GM12801 (cell line): Measurements from ENCODE around the gene DXO.

ENCODE experiments used
- TF ChIP-seq, protein P1 (sequence below): IDR thresholded peaks from one replicate; pipeline ENCODE4 v1.5.1; 2011; ENCODE audit warnings: control low read depth; ENCODE audit not compliant: insufficient read length; ENCODE audit errors: extremely low read depth

The DXO gene

DNA sequence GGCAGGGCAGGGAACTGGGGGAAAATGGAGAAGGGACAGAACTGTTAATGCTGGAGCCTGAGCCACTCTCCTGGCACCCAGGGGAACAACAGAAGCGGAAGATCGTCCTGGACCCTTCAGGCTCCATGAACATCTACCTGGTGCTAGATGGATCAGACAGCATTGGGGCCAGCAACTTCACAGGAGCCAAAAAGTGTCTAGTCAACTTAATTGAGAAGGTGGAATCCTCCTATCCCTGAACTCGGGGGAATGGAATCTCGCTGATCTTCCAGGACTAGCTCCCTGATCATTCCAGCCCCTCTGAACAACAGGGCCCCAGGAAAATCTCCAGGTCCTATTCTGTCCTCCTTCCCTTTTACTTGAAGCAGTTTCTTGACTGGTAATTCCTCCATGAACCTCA, 24.1 kb downstream of the DXO start:
- TF ChIP-seq, protein P1, sequence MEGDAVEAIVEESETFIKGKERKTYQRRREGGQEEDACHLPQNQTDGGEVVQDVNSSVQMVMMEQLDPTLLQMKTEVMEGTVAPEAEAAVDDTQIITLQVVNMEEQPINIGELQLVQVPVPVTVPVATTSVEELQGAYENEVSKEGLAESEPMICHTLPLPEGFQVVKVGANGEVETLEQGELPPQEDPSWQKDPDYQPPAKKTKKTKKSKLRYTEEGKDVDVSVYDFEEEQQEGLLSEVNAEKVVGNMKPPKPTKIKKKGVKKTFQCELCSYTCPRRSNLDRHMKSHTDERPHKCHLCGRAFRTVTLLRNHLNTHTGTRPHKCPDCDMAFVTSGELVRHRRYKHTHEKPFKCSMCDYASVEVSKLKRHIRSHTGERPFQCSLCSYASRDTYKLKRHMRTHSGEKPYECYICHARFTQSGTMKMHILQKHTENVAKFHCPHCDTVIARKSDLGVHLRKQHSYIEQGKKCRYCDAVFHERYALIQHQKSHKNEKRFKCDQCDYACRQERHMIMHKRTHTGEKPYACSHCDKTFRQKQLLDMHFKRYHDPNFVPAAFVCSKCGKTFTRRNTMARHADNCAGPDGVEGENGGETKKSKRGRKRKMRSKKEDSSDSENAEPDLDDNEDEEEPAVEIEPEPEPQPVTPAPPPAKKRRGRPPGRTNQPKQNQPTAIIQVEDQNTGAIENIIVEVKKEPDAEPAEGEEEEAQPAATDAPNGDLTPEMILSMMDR, result no peak

DNA sequence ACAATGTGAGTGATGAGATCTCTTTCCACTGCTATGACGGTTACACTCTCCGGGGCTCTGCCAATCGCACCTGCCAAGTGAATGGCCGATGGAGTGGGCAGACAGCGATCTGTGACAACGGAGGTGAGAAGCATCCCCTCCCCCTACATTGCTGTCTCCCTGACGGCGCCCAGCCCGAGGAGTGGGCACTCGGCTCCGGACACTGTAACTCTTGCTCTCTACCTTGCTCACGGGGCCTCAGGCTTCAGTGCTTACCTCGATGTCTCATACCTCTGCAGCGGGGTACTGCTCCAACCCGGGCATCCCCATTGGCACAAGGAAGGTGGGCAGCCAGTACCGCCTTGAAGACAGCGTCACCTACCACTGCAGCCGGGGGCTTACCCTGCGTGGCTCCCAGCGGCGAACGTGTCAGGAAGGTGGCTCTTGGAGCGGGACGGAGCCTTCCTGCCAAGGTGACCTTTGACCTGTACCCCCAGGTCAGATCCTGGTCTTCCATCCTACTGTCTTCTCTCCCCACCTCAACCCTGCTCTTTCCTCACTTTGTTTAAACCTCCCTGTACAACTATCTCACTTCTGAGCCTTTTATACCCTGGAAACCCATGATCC, 24.8 kb downstream of the DXO start:
- TF ChIP-seq, protein P1, result no peak

DNA sequence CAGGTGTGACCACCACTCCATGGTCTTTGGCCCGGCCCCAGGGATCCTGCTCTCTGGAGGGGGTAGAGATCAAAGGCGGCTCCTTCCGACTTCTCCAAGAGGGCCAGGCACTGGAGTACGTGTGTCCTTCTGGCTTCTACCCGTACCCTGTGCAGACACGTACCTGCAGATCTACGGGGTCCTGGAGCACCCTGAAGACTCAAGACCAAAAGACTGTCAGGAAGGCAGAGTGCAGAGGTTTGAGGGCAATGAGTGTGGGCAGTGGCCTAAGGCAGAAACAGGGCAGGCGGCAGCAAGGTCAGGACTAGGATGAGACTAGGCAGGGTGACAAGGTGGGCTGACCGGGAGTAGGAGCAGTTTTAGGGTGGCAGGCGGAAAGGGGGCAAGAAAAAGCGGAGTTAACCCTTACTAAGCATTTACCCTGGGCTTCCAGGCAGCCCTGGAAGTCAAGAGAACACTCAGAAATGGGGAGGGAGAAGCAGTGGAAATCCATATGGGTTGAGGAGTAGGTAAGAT, 25.5 kb downstream of the DXO start:
- TF ChIP-seq, protein P1, result no peak

DNA sequence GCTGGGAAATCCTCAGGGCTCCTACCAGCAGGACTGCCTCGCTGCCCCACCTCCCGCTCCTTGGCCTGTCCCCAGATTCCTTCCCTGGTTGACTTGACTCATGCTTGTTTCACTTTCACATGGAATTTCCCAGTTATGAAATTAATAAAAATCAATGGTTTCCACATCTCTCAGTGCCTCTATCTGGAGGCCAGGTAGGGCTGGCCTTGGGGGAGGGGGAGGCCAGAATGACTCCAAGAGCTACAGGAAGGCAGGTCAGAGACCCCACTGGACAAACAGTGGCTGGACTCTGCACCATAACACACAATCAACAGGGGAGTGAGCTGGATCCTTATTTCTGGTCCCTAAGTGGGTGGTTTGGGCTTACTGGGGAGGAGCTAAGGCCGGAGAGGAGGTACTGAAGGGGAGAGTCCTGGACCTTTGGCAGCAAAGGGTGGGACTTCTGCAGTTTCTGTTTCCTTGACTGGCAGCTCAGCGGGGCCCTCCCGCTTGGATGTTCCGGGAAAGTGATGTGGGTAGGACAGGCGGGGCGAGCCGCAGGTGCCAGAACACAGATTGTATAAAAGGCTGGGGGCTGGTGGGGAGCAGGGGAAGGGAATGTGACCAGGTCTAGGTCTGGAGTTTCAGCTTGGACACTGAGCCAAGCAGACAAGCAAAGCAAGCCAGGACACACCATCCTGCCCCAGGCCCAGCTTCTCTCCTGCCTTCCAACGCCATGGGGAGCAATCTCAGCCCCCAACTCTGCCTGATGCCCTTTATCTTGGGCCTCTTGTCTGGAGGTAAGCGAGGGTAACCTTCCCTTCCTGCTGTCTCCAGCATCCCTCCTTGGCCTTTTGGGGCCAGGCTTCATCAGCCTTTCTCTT, 26.2 kb downstream of the DXO start, which contains the start of gene CFB:
CFB (plus strand) TSS at position 589 of the 863 bp plus-strand sequence; CDS start at position 716, 127 bp downstream.
- TF ChIP-seq, protein P1, result no peak

DNA sequence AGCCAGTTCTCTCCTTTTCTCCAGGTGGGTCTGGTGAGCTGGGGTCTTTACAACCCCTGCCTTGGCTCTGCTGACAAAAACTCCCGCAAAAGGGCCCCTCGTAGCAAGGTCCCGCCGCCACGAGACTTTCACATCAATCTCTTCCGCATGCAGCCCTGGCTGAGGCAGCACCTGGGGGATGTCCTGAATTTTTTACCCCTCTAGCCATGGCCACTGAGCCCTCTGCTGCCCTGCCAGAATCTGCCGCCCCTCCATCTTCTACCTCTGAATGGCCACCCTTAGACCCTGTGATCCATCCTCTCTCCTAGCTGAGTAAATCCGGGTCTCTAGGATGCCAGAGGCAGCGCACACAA, 26.8 kb downstream of the DXO start:
- TF ChIP-seq, protein P1, result no peak

DNA sequence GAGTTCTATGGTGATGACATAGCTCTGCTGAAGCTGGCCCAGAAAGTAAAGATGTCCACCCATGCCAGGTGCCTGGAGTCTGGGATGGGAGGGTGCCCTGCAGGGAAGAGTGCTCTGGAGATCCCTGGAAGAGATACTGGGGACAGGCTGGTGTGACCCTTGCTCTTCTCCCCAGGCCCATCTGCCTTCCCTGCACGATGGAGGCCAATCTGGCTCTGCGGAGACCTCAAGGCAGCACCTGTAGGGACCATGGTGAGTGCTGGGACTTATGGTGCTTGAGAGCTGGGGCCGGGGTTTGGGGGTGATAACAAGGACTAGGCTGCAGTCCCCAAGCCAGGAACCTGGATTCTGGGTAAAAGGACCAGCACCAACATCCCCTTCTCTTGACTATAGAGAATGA, 28.2 kb downstream of the DXO start:
- TF ChIP-seq, protein P1, result no peak

DNA sequence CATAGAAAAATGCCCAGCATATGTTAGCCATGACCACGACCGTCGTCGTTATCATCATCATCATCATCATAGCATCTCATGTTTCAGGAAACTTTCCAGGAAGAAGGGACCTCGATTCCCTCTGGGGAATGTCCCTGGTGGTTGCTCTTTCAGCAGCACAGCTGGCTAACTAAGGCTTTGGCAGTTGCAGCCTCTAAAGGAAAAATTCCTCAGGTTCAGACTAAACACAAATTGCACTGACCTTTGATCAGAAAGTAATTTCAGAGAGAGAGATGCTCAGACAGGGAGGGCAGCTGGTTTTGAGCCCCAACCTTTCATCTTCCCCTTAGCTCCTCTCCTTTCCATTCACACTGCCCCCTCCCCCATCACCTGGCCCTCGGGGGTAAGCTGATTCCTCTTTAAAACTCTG, 31.7 kb downstream of the DXO start:
- TF ChIP-seq, protein P1, result no peak
